MV-4-11 (cell line): ENCODE measurements around the gene SIT1.

Experiments used
- DNase-seq: peaks from one replicate; lab custom pipeline; 2025; lab: John Stamatoyannopoulos, UW

Gene SIT1

DNA sequence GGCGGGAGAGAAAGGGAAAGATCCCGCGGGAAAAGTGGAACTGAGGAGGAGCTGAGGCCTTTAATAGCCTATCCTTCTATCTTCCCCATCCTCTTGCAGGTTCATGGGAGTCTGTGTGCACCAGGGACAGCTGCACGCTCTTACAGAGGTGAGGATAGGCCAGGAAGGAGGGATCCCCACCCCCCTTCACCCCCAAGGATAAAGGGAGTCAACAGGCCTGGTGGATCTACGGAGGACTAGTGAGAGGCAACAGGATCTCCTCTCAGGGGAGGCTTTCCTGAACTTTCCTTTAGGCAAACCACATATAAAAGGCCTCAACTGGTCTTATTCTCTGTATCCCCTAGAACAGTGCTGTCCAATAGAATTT lies 44.6 kb downstream of the SIT1 start:
- no peak for DNase-seq

DNA sequence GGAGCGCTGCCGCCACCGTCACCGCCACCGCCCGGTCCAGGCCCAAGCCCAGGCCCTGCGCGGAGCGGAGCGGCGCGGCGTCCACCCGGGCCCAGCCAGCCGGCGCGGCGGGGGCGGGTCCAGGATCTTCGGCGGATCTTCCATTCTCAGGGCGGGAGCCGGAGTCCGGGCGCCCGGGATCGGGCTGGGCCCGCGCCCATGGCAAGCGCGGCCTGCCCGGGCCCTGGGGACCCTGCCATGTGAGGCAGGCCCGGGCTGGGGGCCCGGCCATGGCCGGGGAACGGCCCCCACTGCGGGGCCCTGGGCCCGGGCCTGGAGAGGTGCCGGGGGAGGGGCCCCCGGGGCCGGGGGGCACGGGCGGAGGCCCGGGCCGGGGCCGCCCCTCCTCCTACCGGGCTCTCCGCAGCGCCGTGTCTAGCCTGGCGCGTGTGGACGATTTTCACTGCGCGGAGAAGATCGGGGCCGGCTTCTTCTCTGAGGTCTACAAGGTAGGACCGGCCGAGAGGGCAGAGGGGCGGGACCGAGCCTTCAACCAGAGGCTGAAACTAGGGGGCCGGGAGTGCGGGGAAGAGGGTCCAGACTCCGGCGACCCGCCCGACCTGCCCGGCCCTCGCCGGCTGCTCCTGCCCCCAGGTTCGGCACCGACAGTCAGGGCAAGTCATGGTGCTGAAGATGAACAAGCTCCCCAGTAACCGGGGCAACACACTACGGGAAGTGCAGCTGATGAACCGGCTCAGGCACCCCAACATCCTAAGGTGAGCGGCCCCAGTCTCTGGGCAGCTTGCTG lies 45.2 kb downstream of the SIT1 start:
- DNase-seq, result no peak

DNA sequence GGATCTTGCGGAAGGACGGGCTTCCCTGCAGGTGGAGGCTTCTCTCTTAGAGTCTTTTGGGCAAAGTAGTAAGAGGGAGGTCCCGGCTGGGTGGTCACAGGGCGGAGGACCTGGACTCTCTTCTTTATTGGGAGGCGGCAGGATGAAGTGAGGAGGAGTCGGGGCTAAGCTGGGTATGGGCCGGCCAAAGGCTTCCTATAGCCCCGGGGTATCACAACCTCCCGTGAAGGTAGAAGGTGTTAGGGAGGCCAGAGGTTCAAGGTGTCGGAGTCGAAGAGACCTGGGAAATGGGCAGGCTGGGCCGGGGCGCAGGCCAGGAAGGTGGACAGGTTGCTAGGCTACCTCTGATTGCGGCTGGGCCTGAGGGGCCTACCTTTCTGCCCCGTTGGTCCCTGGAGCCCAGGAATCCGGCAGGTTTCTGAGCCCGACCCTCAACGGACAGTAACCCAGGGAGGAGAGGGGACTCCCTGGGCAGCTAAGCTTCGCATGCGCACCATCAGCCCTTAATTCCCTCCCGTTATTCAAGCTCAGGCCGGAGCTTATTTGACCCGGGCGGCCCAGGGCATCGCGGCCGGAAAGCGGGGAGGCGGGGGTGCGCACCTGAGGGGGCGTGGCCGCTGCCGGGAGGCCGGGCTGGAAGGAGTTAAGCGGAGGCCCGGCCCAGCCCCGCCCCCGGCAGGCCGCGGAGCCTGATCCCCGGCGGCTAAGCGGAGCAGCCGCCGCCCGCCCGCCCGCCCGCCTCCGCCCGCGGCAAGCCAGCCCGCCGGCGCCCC lies 46.0 kb downstream of the SIT1 start, which contains the start of gene TESK1:
TSS of gene TESK1 (plus strand) at position 685 of the 773 bp plus-strand sequence. CDS start 358 bp downstream, outside the sequence.
- DNase-seq, result peak; percentile 35

DNA sequence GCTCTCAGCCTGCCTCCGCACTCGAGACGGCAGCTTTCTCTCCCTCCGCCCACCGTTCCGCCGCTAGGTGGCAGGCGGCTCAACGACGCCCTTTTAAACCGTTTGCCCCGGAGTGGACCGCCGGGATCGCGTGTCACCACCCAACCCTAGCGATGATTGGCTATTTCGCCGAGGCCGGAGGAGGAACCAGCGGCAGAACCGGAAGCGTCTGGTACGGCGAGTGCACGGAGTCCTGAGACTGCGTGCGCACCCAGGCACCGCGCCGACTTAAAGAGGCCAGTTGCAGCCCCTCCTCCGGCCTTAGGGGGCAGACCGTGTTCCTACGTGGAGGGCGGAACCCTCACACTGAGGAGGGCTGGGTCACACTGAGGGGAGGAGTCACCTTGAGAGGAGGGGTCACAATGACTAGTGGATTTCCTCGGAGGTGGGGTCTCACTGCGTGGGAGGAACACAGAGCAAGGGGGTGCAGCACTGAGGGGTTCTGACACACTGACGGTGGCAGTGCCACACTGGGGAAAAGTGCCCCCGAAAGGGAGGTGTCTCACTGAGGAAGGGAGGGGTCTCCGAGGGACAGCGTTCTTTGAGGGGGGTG lies 46.6 kb downstream of the SIT1 start:
- peak; percentile 99 for DNase-seq

DNA sequence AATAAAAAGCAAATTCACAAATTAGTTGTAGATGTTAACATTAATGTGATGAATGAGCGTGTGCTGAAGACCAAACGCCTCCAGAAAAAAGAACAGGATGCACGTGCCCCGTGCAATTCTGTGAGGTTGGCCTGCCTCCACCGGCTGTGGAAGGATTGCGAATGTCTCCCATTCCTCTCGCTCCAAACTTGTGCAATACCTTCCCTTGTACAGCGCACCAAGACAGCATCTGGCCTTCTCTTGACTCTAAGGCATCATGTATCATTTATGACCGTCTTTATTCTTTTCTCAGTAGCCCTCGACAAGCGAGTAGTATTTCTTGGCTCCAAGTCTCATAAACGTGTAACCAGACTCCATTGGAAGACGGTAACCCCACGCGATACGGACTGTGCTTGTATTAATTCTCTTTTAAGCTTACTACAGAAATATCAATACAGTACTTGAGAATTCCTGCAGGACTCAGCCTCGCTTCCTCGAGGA lies 47.2 kb downstream of the SIT1 start:
- peak; percentile 67 for DNase-seq

DNA sequence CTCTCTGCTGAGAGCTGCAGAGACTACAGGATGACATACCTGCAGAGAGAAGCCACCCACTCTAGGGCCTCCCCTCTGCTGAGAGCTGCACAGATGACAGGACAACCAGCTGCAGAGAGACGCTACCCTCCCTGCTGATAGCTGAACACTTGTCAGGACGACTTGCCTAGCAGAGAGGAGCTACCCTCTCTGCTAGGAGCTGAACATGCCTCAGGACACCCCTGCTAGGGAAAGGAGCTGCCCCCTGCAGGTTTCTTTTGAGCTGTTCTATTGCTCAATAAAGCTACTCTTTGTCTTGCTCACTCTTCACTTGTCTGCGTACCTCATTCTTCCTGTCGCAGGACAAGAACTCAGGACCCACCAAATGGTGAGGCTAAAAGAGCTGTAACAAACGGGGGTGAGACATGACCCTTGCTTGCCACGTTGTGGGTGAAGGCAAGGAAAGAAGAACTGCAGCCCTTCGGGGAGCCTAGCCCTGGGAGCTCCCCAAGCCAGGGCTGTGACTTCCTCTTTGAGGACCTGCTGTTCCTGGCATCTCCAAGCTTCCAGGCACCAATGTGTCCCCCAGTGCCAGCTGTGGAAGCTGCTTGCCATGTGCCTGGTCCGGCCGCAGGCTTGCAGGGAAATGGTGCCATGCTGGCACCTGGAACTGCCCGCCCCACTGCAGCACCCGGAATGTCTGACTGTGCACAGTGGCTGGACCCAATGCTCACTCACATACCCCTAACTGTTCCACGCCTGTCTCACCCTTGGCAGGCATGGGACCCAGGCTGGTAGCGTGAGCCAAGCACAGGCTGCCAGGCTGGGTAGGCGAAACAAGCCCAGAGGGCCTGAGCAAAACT lies 50.7 kb downstream of the SIT1 start:
- peak; percentile 54 for DNase-seq
